ENCODE data around the gene NR3C1. TPM values are rescaled to one million over a fixed set of nuclear protein-coding genes. Genes with fewer than 3 reads are reported as not detected.
A peak's percentile ranks its signal among the peaks of the same experiment; 100 is the strongest.

NR3C1 gene
- total and polyA plus RNA-seq, 2 of the 4 experiments (the other 2 are of a cell fraction) = 13.7 to 77.4 TPM

GRCh38 chr5:143229896-143230675 lies 173.4 kb downstream of the NR3C1 start:
- ATAC-seq (ENCODE audit: low read depth) (no peak), DNase-seq (no peak)
- CTCF ChIA-PET = no interaction called here
- H4K8ac ChIP-seq (ENCODE audit: low read depth in 2 of 2, low read length in 2 of 2) = no peak overlapping the region
- H2BK120ac ChIP-seq (ENCODE audit: low read depth, low read length) = peak overlapping the region; percentile 1; the same call in 1 of the 2 replicates
- H3K9ac ChIP-seq (ENCODE audit: low read depth, low read length) = no peak overlapping the region
- no peak overlapping the region for H4K91ac ChIP-seq (ENCODE audit: insufficient read depth, low read depth, low read length)
- no peaks in the 10 kb centered on the region for H3K79me1 ChIP-seq (ENCODE audit: low read depth in 1 of 2, low read length in 2 of 2)
- dilution Hi-C loops (cut with HindIII; ENCODE audit: low sequenced_read_pairs, unreplicated experiment) (no loop called here), intact Hi-C loops (cut with micrococcal nuclease) (no loop called here), in situ Hi-C loops (cut with MboI; ENCODE audit: low sequenced_read_pairs) (no loop called here)
- peaks cover 9% of the 10 kb centered on the region; the same call in 1 of the 2 replicates for H3K4me1 ChIP-seq (ENCODE audit: control insufficient read depth, insufficient read depth, low read length)
- H3K56ac ChIP-seq (ENCODE audit: extremely low read depth, insufficient read depth, low read length) = no peak overlapping the region
- 72% methylated on average over 3 of the region's 10 CpGs; no CpG with 5 or more reads in 1 of the 2 experiments for WGBS, 2 experiments (ENCODE audit: extremely low coverage in 2 of 2, insufficient read length in 1 of 2)
- no peak overlapping the region for H3K27ac ChIP-seq (ENCODE audit: insufficient read depth, low read length)
- H4K20me1 ChIP-seq (ENCODE audit: insufficient read depth, low read length) = no peaks in the 10 kb centered on the region
- H3K4me3 ChIP-seq (ENCODE audit: insufficient read depth, low read depth, low read length) = no peak overlapping the region
- POLR2A ChIA-PET (ENCODE audit: unreplicated experiment) = no interaction called here
- H3K27me3 ChIP-seq (ENCODE audit: control insufficient read depth, insufficient read depth, low read length) = no peaks in the 10 kb centered on the region
- H3K4ac ChIP-seq (ENCODE audit: low read depth, low read length) = no peak overlapping the region
- H2AFZ ChIP-seq (replicated peaks; ENCODE audit: low read length, poor library complexity) = no peak overlapping the region
- H2AK9ac ChIP-seq (replicated peaks; ENCODE audit: low read depth, low read length, poor library complexity) = no peak overlapping the region
- TF ChIP-seq MAFK (IDR thresholded peaks at IDR 0.05; ENCODE audit: low read depth, low read length) (no peak), USF2 (IDR thresholded peaks at IDR 0.05; ENCODE audit: low read depth, low read length) (no peak), RAD21 (IDR thresholded peaks at IDR 0.05; ENCODE audit: low read length) (no peak), POLR2A (IDR thresholded peaks at IDR 0.05; ENCODE audit: low read depth, low read length) (no peak), RFX5 (IDR thresholded peaks at IDR 0.05; ENCODE audit: low read depth, low read length) (no peak), SMC3 (IDR thresholded peaks at IDR 0.05; ENCODE audit: low read depth, low read length) (no peak), CHD1 (IDR thresholded peaks at IDR 0.05; ENCODE audit: low read depth, low read length) (no peak), NFE2L2 (IDR thresholded peaks at IDR 0.05; ENCODE audit: low read depth, low read length) (no peak), RCOR1 (IDR thresholded peaks at IDR 0.05; ENCODE audit: insufficient replicate concordance, low read length) (no peak), MAZ (IDR thresholded peaks at IDR 0.05; ENCODE audit: borderline replicate concordance, low read depth, low read length) (no peak), CEBPB (IDR thresholded peaks at IDR 0.05; ENCODE audit: low read depth, low read length) (no peak), CTCF (conservative IDR thresholded peaks at IDR 0.05; ENCODE audit: low read depth, low read length) (no peak)
- peak overlapping the region; percentile 34; the same call in 1 of the 2 replicates for H3K14ac ChIP-seq (replicated peaks; ENCODE audit: low read depth, low read length)
- H2BK5ac ChIP-seq (ENCODE audit: low read depth, low read length, poor library complexity, severe bottlenecking) = no peak overlapping the region
- H2BK20ac ChIP-seq (ENCODE audit: low read depth, low read length) = peak overlapping the region; percentile 43; the same call in 1 of the 2 replicates
- H4K5ac ChIP-seq (ENCODE audit: low read depth, low read length) = no peak overlapping the region
- H3K9me3 ChIP-seq (ENCODE audit: control insufficient read depth, insufficient read depth, low read length) = no peaks in the 10 kb centered on the region
- BruUV-seq (replicated peaks) = no TSS peak
- H3K23ac ChIP-seq (ENCODE audit: low read depth, low read length) = no peak overlapping the region
- no peaks in the 10 kb centered on the region for H3K36me3 ChIP-seq (ENCODE audit: control insufficient read depth, insufficient read depth, low read length)
- H2BK15ac ChIP-seq (ENCODE audit: low read depth, low read length) = peak overlapping the region; percentile 30; the same call in 1 of the 3 replicates
- peaks cover 11% of the 10 kb centered on the region; the same call in 1 of the 2 replicates for H3K9me1 ChIP-seq (ENCODE audit: insufficient read depth, low read length)
- H3K4me2 ChIP-seq (ENCODE audit: low read depth, low read length) = no peak overlapping the region
- H3K18ac ChIP-seq (ENCODE audit: low read depth, low read length) = no peak overlapping the region
- H2AK5ac ChIP-seq (ENCODE audit: low read depth, low read length) = no peak overlapping the region
